ENCODE data around the gene PSAP. TPM values are rescaled to one million over a fixed set of nuclear protein-coding genes. Genes with fewer than 3 reads are reported as not detected.

PSAP gene

Small RNA genes within 50 kb of the gene (small RNA-seq; reads per million reads assigned to genes)
- not detected for gene MIR7152
- not detected for gene RNU7-38P
